H1 (cell line): Measurements from ENCODE around the gene PLA2G15. TPM values are rescaled to one million over a fixed set of nuclear protein-coding genes. Genes with fewer than 3 reads are reported as not detected.

Experiments
- CTCF ChIA-PET: fragments of 300-600 bp; sonication (Branson Sonifier 250); formaldehyde crosslinking; loops from one replicate; lab custom pipeline; 2021; ENCODE audit not compliant: partially characterized antibody; lab: Charles Lee
- POLR2A ChIA-PET: fragments of 300-600 bp; sonication (Branson Sonifier 250); formaldehyde crosslinking; loops from one replicate; lab custom pipeline; 2021; ENCODE audit warnings: inconsistent platforms; ENCODE audit not compliant: partially characterized antibody; lab: Charles Lee
- DNase-seq, 2 experiments: peaks; one replicate each; pipeline versions ENCODE4 v3.0.0 to v3.0.0-alpha.2; 2010 to 2022; ENCODE audit warnings: low spot score in 2 of 2, low read depth in 1 of 2, mixed read lengths in 1 of 2
- FAIRE-seq: peaks from 2 replicates; lab custom pipeline; 2011; peaks lifted over from hg19 to GRCh38; lab: Jason Lieb, UNC
- H2AFZ ChIP-seq: 2 replicates; pipeline ENCODE4 v1.8.1; 2012; ENCODE audit warnings: low read length, inconsistent platforms
- H2AK5ac ChIP-seq: 2 replicates; pipeline ENCODE4 v1.6.1; 2013; ENCODE audit warnings: low read depth, low read length
- H2BK120ac ChIP-seq: replicated peaks from 2 replicates; pipeline ENCODE3; 2013; ENCODE audit warnings: low read depth, low read length, inconsistent platforms
- H2BK12ac ChIP-seq: 2 replicates; pipeline ENCODE4 v1.6.1; 2013; ENCODE audit warnings: low read depth, low read length
- H2BK15ac ChIP-seq: 2 replicates; pipeline ENCODE4 v1.6.1; 2013; ENCODE audit warnings: low read length
- H2BK20ac ChIP-seq: 2 replicates; pipeline ENCODE4 v1.6.1; 2013; ENCODE audit warnings: low read length
- H2BK5ac ChIP-seq: 2 replicates; pipeline ENCODE4 v1.6.1; 2013; ENCODE audit warnings: low read depth, low read length
- H3K14ac ChIP-seq: 2 replicates; pipeline ENCODE4 v1.6.1; 2013; ENCODE audit warnings: inconsistent platforms; ENCODE audit not compliant: insufficient read length
- H3K18ac ChIP-seq: 2 replicates; pipeline ENCODE4 v1.6.1; 2013; ENCODE audit warnings: low read length; ENCODE audit errors: extremely low read depth
- H3K23ac ChIP-seq: 2 replicates; pipeline ENCODE4 v1.6.1; 2013; ENCODE audit warnings: inconsistent platforms; ENCODE audit not compliant: insufficient read length
- H3K23me2 ChIP-seq: 2 replicates; pipeline ENCODE4 v1.6.1; 2013; ENCODE audit warnings: low read depth, low read length
- H3K27ac ChIP-seq: 2 replicates; pipeline ENCODE4 v1.6.1; 2011; ENCODE audit warnings: low read depth, low read length, inconsistent platforms
- H3K27me3 ChIP-seq, 4 experiments: replicated peaks in 1 of 4; 1 replicate in 1 of 4; 2 replicates in 3 of 4; pipeline versions ENCODE4 v1.6.1 to v1.8.1; 2011 to 2013; ENCODE audit warnings: low read length in 3 of 4, mild to moderate bottlenecking in 3 of 4, inconsistent platforms in 2 of 4, mixed read lengths in 2 of 4, moderate library complexity in 1 of 4; ENCODE audit not compliant: control insufficient read depth in 3 of 4, insufficient read depth in 3 of 4; ENCODE audit errors: extremely low read depth in 1 of 4
- H3K36me3 ChIP-seq, 4 experiments: 2 replicates each; pipeline versions ENCODE4 v1.6.1 to v1.8.1; 2011 to 2013; ENCODE audit warnings: mild to moderate bottlenecking in 4 of 4, low read length in 3 of 4, moderate library complexity in 2 of 4, control low read depth in 1 of 4, inconsistent platforms in 1 of 4; ENCODE audit not compliant: insufficient read depth in 4 of 4, control insufficient read depth in 2 of 4
- H3K4ac ChIP-seq: replicated peaks from 2 replicates; pipeline ENCODE3; 2013; ENCODE audit warnings: low read length, low read depth, mixed read lengths, inconsistent platforms; ENCODE audit not compliant: insufficient read length
- H3K4me1 ChIP-seq, 4 experiments: replicated peaks in 1 of 4; 1 replicate in 1 of 4; 2 replicates in 3 of 4; pipeline versions ENCODE4 v1.6.1 to v1.8.1; 2011 to 2013; ENCODE audit warnings: low read length in 3 of 4, inconsistent platforms in 2 of 4, mixed read lengths in 1 of 4; ENCODE audit not compliant: insufficient read depth in 4 of 4, control insufficient read depth in 3 of 4
- H3K4me2 ChIP-seq, 2 experiments: 2 replicates each; pipeline versions ENCODE4 v1.6.1 to v1.8.1; 2011 to 2013; ENCODE audit warnings: low read depth in 2 of 2, low read length in 2 of 2, control low read depth in 1 of 2, inconsistent platforms in 1 of 2, mild to moderate bottlenecking in 1 of 2; ENCODE audit not compliant: insufficient read depth in 1 of 2
- H3K4me3 ChIP-seq, 4 experiments: fragments of 200-600, 300-600 bp in 1 of 4; sonication (generic), shearing (Covaris generic), sonication (Bioruptor Twin) in 1 of 4; 2 replicates each; pipeline versions ENCODE4 v1.5.1 to v1.8.1; 2011 to 2016; ENCODE audit warnings: low read length in 4 of 4, low read depth in 3 of 4, control low read depth in 2 of 4, inconsistent platforms in 2 of 4, mild to moderate bottlenecking in 2 of 4, mixed read lengths in 1 of 4, moderate library complexity in 1 of 4; ENCODE audit not compliant: insufficient read depth in 2 of 4; ENCODE audit errors: extremely low read depth in 1 of 4
- H3K56ac ChIP-seq: replicated peaks from 2 replicates; pipeline ENCODE3; 2013; ENCODE audit warnings: low read depth, mild to moderate bottlenecking, mixed read lengths, low read length, inconsistent platforms; ENCODE audit not compliant: insufficient read length
- H3K79me1 ChIP-seq: 2 replicates; pipeline ENCODE4 v1.6.1; 2013; ENCODE audit warnings: low read depth, low read length, control low read depth
- H3K79me2 ChIP-seq, 2 experiments: 2 replicates each; pipeline versions ENCODE4 v1.6.1 to v1.8.1; 2012 to 2013; ENCODE audit warnings: low read length in 2 of 2, mild to moderate bottlenecking in 2 of 2, inconsistent platforms in 1 of 2; ENCODE audit not compliant: insufficient read depth in 2 of 2, control insufficient read depth in 1 of 2
- H3K9ac ChIP-seq, 4 experiments: replicated peaks in 1 of 4; 1 replicate in 1 of 4; 2 replicates in 3 of 4; pipeline versions ENCODE4 v1.6.1 to v1.8.1; 2011 to 2013; ENCODE audit warnings: low read depth in 3 of 4, low read length in 3 of 4, control low read depth in 2 of 4, mild to moderate bottlenecking in 2 of 4, moderate library complexity in 2 of 4, inconsistent platforms in 1 of 4; ENCODE audit errors: extremely low read depth in 1 of 4
- H3K9me3 ChIP-seq, 2 experiments: 2 replicates each; pipeline versions ENCODE4 v1.6.1 to v1.8.1; 2012 to 2013; ENCODE audit warnings: mild to moderate bottlenecking in 2 of 2, moderate library complexity in 2 of 2, control low read depth in 1 of 2, inconsistent platforms in 1 of 2, low read depth in 1 of 2, low read length in 1 of 2, mixed read lengths in 1 of 2; ENCODE audit not compliant: insufficient read depth in 2 of 2
- H4K20me1 ChIP-seq, 2 experiments: replicated peaks in 1 of 2; 2 replicates each; pipeline versions ENCODE3 to v1.8.1; 2011 to 2013; ENCODE audit warnings: inconsistent platforms in 2 of 2, low read length in 2 of 2, mild to moderate bottlenecking in 1 of 2; ENCODE audit not compliant: insufficient read depth in 2 of 2, control insufficient read depth in 1 of 2
- H4K5ac ChIP-seq: 2 replicates; pipeline ENCODE4 v1.6.1; 2013; ENCODE audit warnings: low read length, low read depth, mixed read lengths, inconsistent platforms; ENCODE audit not compliant: insufficient read length
- H4K8ac ChIP-seq: 2 replicates; pipeline ENCODE4 v1.8.0; 2013; ENCODE audit warnings: mild to moderate bottlenecking, moderate library complexity, low read length, inconsistent platforms; ENCODE audit not compliant: insufficient read depth; ENCODE audit errors: extremely low read depth
- H4K91ac ChIP-seq: replicated peaks from 2 replicates; pipeline ENCODE3; 2013; ENCODE audit warnings: low read length, mixed read lengths, inconsistent platforms; ENCODE audit not compliant: insufficient read length
- HDAC2 ChIP-seq, 2 experiments: fragments of 300-600 bp in 1 of 2; sonication (generic) in 1 of 2; IDR thresholded peaks; 2 replicates each; pipeline ENCODE4 v1.6.1; 2011 to 2012; ENCODE audit warnings: low read depth in 2 of 2, low read length in 2 of 2, mild to moderate bottlenecking in 2 of 2, moderate library complexity in 2 of 2, borderline replicate concordance in 1 of 2, inconsistent platforms in 1 of 2
- WGBS, 2 experiments: shearing (Covaris generic) in 1 of 2; methylation state at CpG; one replicate each; pipeline versions ENCODE4 v1.1.6 to v1.1.7; 2013 to 2015; ENCODE audit warnings: low lambda C conversion rate in 2 of 2, mixed read lengths in 2 of 2, inconsistent platforms in 1 of 2, low coverage in 1 of 2, missing lambda C conversion rate in 1 of 2; ENCODE audit not compliant: insufficient replicate concordance in 2 of 2, insufficient coverage in 1 of 2, insufficient read length in 1 of 2; ENCODE audit errors: extremely low coverage in 1 of 2, missing lambda C conversion rate in 1 of 2; 5-methylcytosine and 5-hydroxymethylcytosine counted together
- polyA plus RNA-seq, 7 experiments: library from polyadenylated mRNA; depleted of rRNA in 3 of 7; stranded (reverse) in 5 of 7; unstranded in 2 of 7; fragments of >200 nt in 5 of 7; fragments of 200-250 nt in 2 of 7; gene quantifications; 1 replicate in 5 of 7; 2 replicates in 1 of 7; 4 replicates in 1 of 7; pipeline versions ENCODE4 v1.2.1 to v1.2.3, GENCODE V29; 2011 to 2013; ENCODE audit warnings: missing spikeins in 2 of 7, mixed read lengths in 2 of 7
- total RNA-seq: library from RNA; stranded (reverse); fragmentation: NEBNext Ultra II Directional; extraction: Animal tissue kit (Norgen Biotek cat#: 25700); gene quantifications from 2 replicates; pipeline ENCODE4 v1.2.1, GENCODE V29; 2021
- TF ChIP-seq, protein P1 (sequence below), 3 experiments: IDR thresholded peaks; 1 replicate in 2 of 3; 2 replicates in 1 of 3; pipeline versions ENCODE4 v1.5.1 to v1.6.1; 2011; ENCODE audit warnings: low read length in 3 of 3, mild to moderate bottlenecking in 3 of 3, inconsistent platforms in 2 of 3, low read depth in 1 of 3, moderate library complexity in 1 of 3; ENCODE audit not compliant: insufficient read depth in 1 of 3; ENCODE audit errors: control extremely low read depth in 1 of 3

PLA2G15 gene
- total and polyA plus RNA-seq, 2 of the 8 experiments (the other 6 are each of a cell fraction or from before 2014, with no cell fraction given): 11.2 to 12.0 TPM

- TF ChIP-seq HDAC2 (IDR thresholded peaks at IDR 0.05; ENCODE audit: borderline replicate concordance in 1 of 2, low read depth in 2 of 2, low read length in 2 of 2): 0 out of 4 replicates have a peak, but pooled peaks of 1 of the 2 experiments have one; percentile 20
- TF ChIP-seq, protein P1, sequence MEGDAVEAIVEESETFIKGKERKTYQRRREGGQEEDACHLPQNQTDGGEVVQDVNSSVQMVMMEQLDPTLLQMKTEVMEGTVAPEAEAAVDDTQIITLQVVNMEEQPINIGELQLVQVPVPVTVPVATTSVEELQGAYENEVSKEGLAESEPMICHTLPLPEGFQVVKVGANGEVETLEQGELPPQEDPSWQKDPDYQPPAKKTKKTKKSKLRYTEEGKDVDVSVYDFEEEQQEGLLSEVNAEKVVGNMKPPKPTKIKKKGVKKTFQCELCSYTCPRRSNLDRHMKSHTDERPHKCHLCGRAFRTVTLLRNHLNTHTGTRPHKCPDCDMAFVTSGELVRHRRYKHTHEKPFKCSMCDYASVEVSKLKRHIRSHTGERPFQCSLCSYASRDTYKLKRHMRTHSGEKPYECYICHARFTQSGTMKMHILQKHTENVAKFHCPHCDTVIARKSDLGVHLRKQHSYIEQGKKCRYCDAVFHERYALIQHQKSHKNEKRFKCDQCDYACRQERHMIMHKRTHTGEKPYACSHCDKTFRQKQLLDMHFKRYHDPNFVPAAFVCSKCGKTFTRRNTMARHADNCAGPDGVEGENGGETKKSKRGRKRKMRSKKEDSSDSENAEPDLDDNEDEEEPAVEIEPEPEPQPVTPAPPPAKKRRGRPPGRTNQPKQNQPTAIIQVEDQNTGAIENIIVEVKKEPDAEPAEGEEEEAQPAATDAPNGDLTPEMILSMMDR (IDR thresholded peaks at IDR 0.05; ENCODE audit: control extremely low read depth in 1 of 3, insufficient read depth in 1 of 3, low read depth in 1 of 3, low read length in 3 of 3): no peak
- no peak for DNase-seq
- Histone ChIP-seq H3K23me2 (peaks cover 22% of the 10 kb centered on the region), H3K4ac (peak overlapping the region; percentile 94), H3K14ac (no peak overlapping the region), H3K9me3 (no peaks in the 10 kb centered on the region), H2BK20ac (no peak overlapping the region), H3K4me2 (peak overlapping the region; percentile 92 to 99), H3K27me3 (no peaks in the 10 kb centered on the region; a peak in 1 of 7 replicates), H4K5ac (peak overlapping the region; percentile 84), H3K4me1 (peaks cover 0 to 28% (median 20%) of the 10 kb centered on the region in 4 experiments; a peak in 5 of 7 replicates), H3K18ac (peak overlapping the region; percentile 96), H2BK12ac (peak overlapping the region; percentile 97), H2BK5ac (peak overlapping the region; percentile 90), H2BK120ac (peak overlapping the region; percentile 80), H2AK5ac (peak overlapping the region; percentile 76; the same call in 1 of the 2 replicates), H2AFZ (no peak overlapping the region), H3K27ac (peak overlapping the region; percentile 84), H3K79me2 (peaks cover 5 to 19% of the 10 kb centered on the region in 2 experiments), H3K79me1 (peaks cover 5% of the 10 kb centered on the region; the same call in 1 of the 2 replicates), H3K4me3 (peak overlapping the region; percentile 34 to 84 (median 51); a peak in 7 of 8 replicates), H4K8ac (peak overlapping the region; percentile 72), H3K9ac (peak overlapping the region in 2 of 4 experiments; percentile 30 to 68; a peak in 4 of 7 replicates), H3K23ac (no peak overlapping the region), H2BK15ac (peak overlapping the region; percentile 98; the same call in 1 of the 2 replicates), H4K20me1 (peaks cover 15 to 20% of the 10 kb centered on the region in 2 experiments), H3K36me3 (peaks cover 0 to 4% (median 0%) of the 10 kb centered on the region in 4 experiments; a peak in 3 of 8 replicates), H4K91ac (peak overlapping the region; percentile 94), H3K56ac (peak overlapping the region; percentile 36)
- no peak for FAIRE-seq
- 30% methylated on average over 20 of the region's 20 CpGs; no CpG with 5 or more reads in 1 of the 2 experiments for WGBS, 2 experiments
- ChIA-PET POLR2A (interaction anchor here (0.6 to 5.9 kb wide), 11 partner anchors 10 to 422 kb away, joined by 3 to 61 read pairs (median 4); partner anchors contain the start of genes NFATC3, PRMT7, SLC7A6 and SLC7A6OS), CTCF (interaction anchor here (2.3 to 4.0 kb wide), 3 partner anchors 24 to 144 kb away, joined by 10 to 23 read pairs (median 11); partner anchors contain the start of gene SLC7A6)
These were observed 7.2 kb upstream of the PLA2G15 start for GRCh38 chr16:68238029-68238345.
